ENCODE measurements around the gene CFAP65. TPM values are rescaled to one million over a fixed set of nuclear protein-coding genes. Genes with fewer than 3 reads are reported as not detected.

The CFAP65 gene
- polyA plus RNA-seq, 1 donor (not counting 4 experiments of a cell fraction or from before 2014, with no cell fraction given) = not detected

DNA sequence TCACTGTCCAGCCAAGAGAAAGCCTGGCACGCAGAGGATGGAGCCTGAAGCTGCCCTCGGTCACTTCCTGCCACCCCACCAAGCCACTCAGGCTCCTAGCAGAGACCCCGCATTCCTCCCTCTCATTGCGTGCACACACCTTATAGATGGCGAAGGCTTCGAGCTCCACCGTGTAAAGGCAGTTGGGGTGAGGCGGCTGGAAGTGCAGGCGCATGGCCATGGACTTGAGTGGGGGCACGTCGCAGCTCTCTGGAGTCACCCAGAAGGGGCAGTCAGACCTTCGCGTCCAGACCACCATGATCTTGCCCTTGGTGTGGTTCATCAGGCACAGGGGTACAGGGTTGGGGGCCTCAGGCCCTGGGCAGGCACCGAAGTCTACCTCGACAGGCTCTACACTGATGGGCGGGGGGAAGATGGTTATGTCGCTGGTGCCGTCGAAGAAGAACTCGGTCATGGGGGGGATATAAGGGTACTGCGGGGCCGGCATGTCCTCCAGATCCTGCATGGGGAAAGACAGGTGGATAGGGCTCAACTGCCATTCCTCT, 13.7 kb downstream of the CFAP65 start:
- Histone ChIP-seq H3K9ac (ENCODE audit: control insufficient read depth, extremely low read depth, insufficient read depth, low read length) (no peak overlapping the region), H3K36me3 (ENCODE audit: control insufficient read depth in 2 of 2, extremely low read depth in 1 of 2, insufficient read depth in 2 of 2, low read length in 2 of 2) (no peaks in the 10 kb centered on the region), H3K4me2 (ENCODE audit: control insufficient read depth, extremely low read depth, insufficient read depth, low read depth, low read length) (no peak overlapping the region), H3K4me3 (ENCODE audit: control insufficient read depth in 2 of 3, extremely low read depth in 1 of 3, insufficient read depth in 2 of 3, low read depth in 1 of 3, low read length in 3 of 3) (no peak overlapping the region), H3K27me3 (ENCODE audit: control insufficient read depth, extremely low read depth, insufficient read depth, low read length) (peaks cover 18% of the 10 kb centered on the region), H3K27ac (ENCODE audit: control insufficient read depth, insufficient read depth, low read length) (no peak overlapping the region), H4K20me1 (ENCODE audit: control insufficient read depth, extremely low read depth, insufficient read depth, low read length) (no peaks in the 10 kb centered on the region), H3K9me1 (ENCODE audit: control insufficient read depth, extremely low read depth, insufficient read depth, low read length) (no peaks in the 10 kb centered on the region), H3K4me1 (ENCODE audit: control insufficient read depth, extremely low read depth, insufficient read depth, low read length) (no peaks in the 10 kb centered on the region), H3K9me3 (ENCODE audit: control insufficient read depth, low read depth, low read length) (no peaks in the 10 kb centered on the region), H3K79me2 (ENCODE audit: control insufficient read depth, insufficient read depth, low read length) (no peaks in the 10 kb centered on the region), H2AFZ (ENCODE audit: control insufficient read depth, low read length) (no peak overlapping the region)
- FAIRE-seq (no peak), DNase-seq (ENCODE audit: low read depth, low spot score) (no peak)
- TF ChIP-seq, protein P1, sequence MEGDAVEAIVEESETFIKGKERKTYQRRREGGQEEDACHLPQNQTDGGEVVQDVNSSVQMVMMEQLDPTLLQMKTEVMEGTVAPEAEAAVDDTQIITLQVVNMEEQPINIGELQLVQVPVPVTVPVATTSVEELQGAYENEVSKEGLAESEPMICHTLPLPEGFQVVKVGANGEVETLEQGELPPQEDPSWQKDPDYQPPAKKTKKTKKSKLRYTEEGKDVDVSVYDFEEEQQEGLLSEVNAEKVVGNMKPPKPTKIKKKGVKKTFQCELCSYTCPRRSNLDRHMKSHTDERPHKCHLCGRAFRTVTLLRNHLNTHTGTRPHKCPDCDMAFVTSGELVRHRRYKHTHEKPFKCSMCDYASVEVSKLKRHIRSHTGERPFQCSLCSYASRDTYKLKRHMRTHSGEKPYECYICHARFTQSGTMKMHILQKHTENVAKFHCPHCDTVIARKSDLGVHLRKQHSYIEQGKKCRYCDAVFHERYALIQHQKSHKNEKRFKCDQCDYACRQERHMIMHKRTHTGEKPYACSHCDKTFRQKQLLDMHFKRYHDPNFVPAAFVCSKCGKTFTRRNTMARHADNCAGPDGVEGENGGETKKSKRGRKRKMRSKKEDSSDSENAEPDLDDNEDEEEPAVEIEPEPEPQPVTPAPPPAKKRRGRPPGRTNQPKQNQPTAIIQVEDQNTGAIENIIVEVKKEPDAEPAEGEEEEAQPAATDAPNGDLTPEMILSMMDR (optimal IDR thresholded peaks at IDR 0.05 in 1 of 3, IDR thresholded peaks at IDR 0.05 in 1 of 3, conservative IDR thresholded peaks at IDR 0.05 in 1 of 3; ENCODE audit: extremely low read depth in 1 of 3, insufficient read depth in 2 of 3, low read length in 3 of 3) = no peak
- no peak for TF ChIP-seq EZH2 (IDR thresholded peaks at IDR 0.05; ENCODE audit: low read length)
- dilution Hi-C loops (cut with MboI; ENCODE audit: extremely low pct_ligation_motif_present, low sequenced_read_pairs) = no loop called here

DNA sequence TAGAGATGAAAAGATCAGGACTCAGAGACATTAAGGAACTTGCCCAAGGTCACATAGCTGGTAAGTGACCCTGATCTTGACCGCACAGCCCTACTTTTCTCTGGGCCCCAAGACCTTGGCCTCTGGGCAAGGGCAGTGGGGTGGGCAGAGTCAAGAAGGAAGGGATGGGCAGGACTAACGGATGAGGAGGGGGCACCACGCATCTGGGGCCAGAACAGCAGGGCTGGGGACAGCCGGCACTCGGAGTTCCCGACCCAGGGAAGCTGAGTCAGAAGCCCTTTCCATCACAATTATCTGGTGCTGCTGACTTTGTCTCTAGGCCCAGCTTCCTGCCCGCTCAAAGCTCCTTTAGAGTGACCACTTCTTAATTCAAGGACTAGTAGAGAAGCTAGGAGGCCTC, 14.4 kb downstream of the CFAP65 start:
- Histone ChIP-seq H4K20me1 (ENCODE audit: control insufficient read depth, extremely low read depth, insufficient read depth, low read length) (no peaks in the 10 kb centered on the region), H3K4me3 (ENCODE audit: control insufficient read depth in 2 of 3, extremely low read depth in 1 of 3, insufficient read depth in 2 of 3, low read depth in 1 of 3, low read length in 3 of 3) (no peak overlapping the region), H3K9me1 (ENCODE audit: control insufficient read depth, extremely low read depth, insufficient read depth, low read length) (no peaks in the 10 kb centered on the region), H3K27ac (ENCODE audit: control insufficient read depth, insufficient read depth, low read length) (no peak overlapping the region), H3K9me3 (ENCODE audit: control insufficient read depth, low read depth, low read length) (no peaks in the 10 kb centered on the region), H2AFZ (ENCODE audit: control insufficient read depth, low read length) (no peak overlapping the region), H3K9ac (ENCODE audit: control insufficient read depth, extremely low read depth, insufficient read depth, low read length) (no peak overlapping the region), H3K4me1 (ENCODE audit: control insufficient read depth, extremely low read depth, insufficient read depth, low read length) (no peaks in the 10 kb centered on the region), H3K79me2 (ENCODE audit: control insufficient read depth, insufficient read depth, low read length) (no peaks in the 10 kb centered on the region), H3K4me2 (ENCODE audit: control insufficient read depth, extremely low read depth, insufficient read depth, low read depth, low read length) (no peak overlapping the region), H3K27me3 (ENCODE audit: control insufficient read depth, extremely low read depth, insufficient read depth, low read length) (peaks cover 20% of the 10 kb centered on the region), H3K36me3 (ENCODE audit: control insufficient read depth in 2 of 2, extremely low read depth in 1 of 2, insufficient read depth in 2 of 2, low read length in 2 of 2) (no peaks in the 10 kb centered on the region)
- no peak for FAIRE-seq
- DNase-seq (ENCODE audit: low read depth, low spot score) = no peak
- TF ChIP-seq, protein P1 (optimal IDR thresholded peaks at IDR 0.05 in 1 of 3, IDR thresholded peaks at IDR 0.05 in 1 of 3, conservative IDR thresholded peaks at IDR 0.05 in 1 of 3; ENCODE audit: extremely low read depth in 1 of 3, insufficient read depth in 2 of 3, low read length in 3 of 3) = no peak
- TF ChIP-seq EZH2 (IDR thresholded peaks at IDR 0.05; ENCODE audit: low read length) = no peak
- dilution Hi-C loops (cut with MboI; ENCODE audit: extremely low pct_ligation_motif_present, low sequenced_read_pairs) = no loop called here

Data from keratinocyte (primary cell).